ENCODE results near the gene INTS15. TPM values are rescaled to one million over a fixed set of nuclear protein-coding genes. Genes with fewer than 3 reads are reported as not detected.

Gene INTS15
- total and polyA plus RNA-seq, 4 donors, result 13.8 to 34.5 (median 22.4) TPM

- Histone ChIP-seq H3K36me3 (ENCODE audit: control insufficient read depth in 4 of 4, insufficient read depth in 4 of 4, low read length in 4 of 4) (no peaks in the 10 kb centered on the region), H3K27ac (ENCODE audit: low read depth in 1 of 2, low read length in 1 of 2) (no peak overlapping the region), H3K4me3 (no peak overlapping the region), H3K27me3 (ENCODE audit: control insufficient read depth in 3 of 3, insufficient read depth in 3 of 3, low read length in 2 of 3) (no peaks in the 10 kb centered on the region), H3K9me3 (ENCODE audit: control insufficient read depth in 4 of 4, insufficient read depth in 3 of 4, low read length in 3 of 4) (no peaks in the 10 kb centered on the region), H3K9ac (ENCODE audit: insufficient read depth in 1 of 2, low read length in 2 of 2) (no peak overlapping the region), H3K4me1 (ENCODE audit: control insufficient read depth in 5 of 5, insufficient read depth in 5 of 5, low read length in 5 of 5) (no peaks in the 10 kb centered on the region)
- DNase-seq (no peak), ATAC-seq (ENCODE audit: insufficient read depth, low FRiP score) (no peak)
- 85 to 91% methylated on average over 4 of the region's 4 CpGs for WGBS, 2 donors
- TF ChIP-seq CTCF (IDR thresholded peaks at IDR 0.05; ENCODE audit: control extremely low read depth, extremely low read depth), result no peak
Observed at GRCh38 chr7:6565655-6566054, 24.2 kb upstream of the INTS15 start.

GRCh38 chr7:6567886-6568285 lies 21.9 kb upstream of the INTS15 start:
- Histone ChIP-seq H3K9me3 (ENCODE audit: control insufficient read depth in 4 of 4, insufficient read depth in 3 of 4, low read length in 3 of 4) (no peaks in the 10 kb centered on the region), H3K27me3 (ENCODE audit: control insufficient read depth in 3 of 3, insufficient read depth in 3 of 3, low read length in 2 of 3) (no peaks in the 10 kb centered on the region), H3K27ac (ENCODE audit: low read depth in 1 of 2, low read length in 1 of 2) (no peak overlapping the region), H3K4me3 (no peak overlapping the region), H3K9ac (ENCODE audit: insufficient read depth in 1 of 2, low read length in 2 of 2) (no peak overlapping the region), H3K4me1 (ENCODE audit: control insufficient read depth in 5 of 5, insufficient read depth in 5 of 5, low read length in 5 of 5) (no peaks in the 10 kb centered on the region), H3K36me3 (ENCODE audit: control insufficient read depth in 4 of 4, insufficient read depth in 4 of 4, low read length in 4 of 4) (no peaks in the 10 kb centered on the region)
- no peak for TF ChIP-seq CTCF (IDR thresholded peaks at IDR 0.05; ENCODE audit: control extremely low read depth, extremely low read depth)
- no peak for ATAC-seq (ENCODE audit: insufficient read depth, low FRiP score)
- DNase-seq, result no peak
- WGBS, 2 donors, result 77 to 85% methylated on average over 3 of the region's 3 CpGs

GRCh38 chr7:6571160-6571779 lies 18.6 kb upstream of the INTS15 start:
- no peak for ATAC-seq (ENCODE audit: insufficient read depth, low FRiP score)
- H3K36me3 ChIP-seq (ENCODE audit: control insufficient read depth in 4 of 4, insufficient read depth in 4 of 4, low read length in 4 of 4), result no peaks in the 10 kb centered on the region
- no peak for DNase-seq
- no peak overlapping the region for H3K27ac ChIP-seq (ENCODE audit: low read depth in 1 of 2, low read length in 1 of 2)
- WGBS, 2 donors, result 70 to 81% methylated on average over 7 of the region's 7 CpGs
- no peaks in the 10 kb centered on the region for H3K27me3 ChIP-seq (ENCODE audit: control insufficient read depth in 3 of 3, insufficient read depth in 3 of 3, low read length in 2 of 3)
- H3K4me1 ChIP-seq (ENCODE audit: control insufficient read depth in 5 of 5, insufficient read depth in 5 of 5, low read length in 5 of 5), result no peaks in the 10 kb centered on the region
- TF ChIP-seq CTCF (IDR thresholded peaks at IDR 0.05; ENCODE audit: control extremely low read depth, extremely low read depth), result no peak
- H3K9ac ChIP-seq (ENCODE audit: insufficient read depth in 1 of 2, low read length in 2 of 2), result no peak overlapping the region
- no peak overlapping the region for H3K4me3 ChIP-seq
- no peaks in the 10 kb centered on the region for H3K9me3 ChIP-seq (ENCODE audit: control insufficient read depth in 4 of 4, insufficient read depth in 3 of 4, low read length in 3 of 4)

All from lung (tissue), 12 donors.